ENCODE results near the gene LGMN.
"Not testable (repeated sequence)": the region's sequence is repeated elsewhere in the genome, so short reads cannot be mapped to it uniquely, and the experiment has no call there.

Gene LGMN

DNA sequence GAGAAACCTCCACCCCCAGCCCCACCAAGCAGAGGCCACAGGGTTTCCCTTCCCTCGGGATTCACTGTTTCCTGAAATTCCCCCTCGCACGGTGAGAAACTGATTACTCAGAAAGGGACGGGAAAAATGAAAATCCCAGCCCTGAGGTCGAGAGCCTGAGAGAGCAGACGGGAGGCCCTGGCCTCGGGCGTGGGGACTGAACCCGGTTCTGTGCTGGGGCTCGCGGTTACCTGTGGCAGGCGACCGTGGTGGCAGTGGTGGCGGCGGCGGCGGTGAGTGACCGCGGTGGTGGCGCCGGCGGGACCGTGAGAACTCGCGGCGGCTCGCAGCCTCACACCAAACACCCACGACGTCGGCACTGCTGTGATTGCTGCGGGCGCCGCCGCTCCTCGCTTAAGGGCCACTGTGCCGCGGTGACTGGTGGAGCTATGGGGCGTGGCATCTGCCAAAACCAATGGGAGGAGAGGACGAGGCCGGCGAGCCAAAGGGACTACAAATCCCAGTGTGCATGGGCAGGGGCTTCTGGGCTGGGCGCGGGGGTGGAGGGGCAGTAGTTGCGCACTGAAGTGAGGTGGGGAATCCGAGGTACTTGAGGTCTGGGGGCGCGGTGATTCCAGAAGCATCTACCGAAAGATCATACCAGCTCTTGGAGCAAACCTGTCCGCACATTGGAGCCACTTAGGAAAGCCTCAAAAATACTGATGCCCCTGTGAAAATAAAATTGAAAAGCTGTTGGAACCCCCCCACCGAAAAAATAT lies at the start of gene LGMN:
LGMN (minus strand) TSS at position 369 of the 758 bp plus-strand sequence. CDS start 15,841 bp downstream, outside the sequence.
- DNase-seq (ENCODE audit: low read depth): peak; percentile 35

DNA sequence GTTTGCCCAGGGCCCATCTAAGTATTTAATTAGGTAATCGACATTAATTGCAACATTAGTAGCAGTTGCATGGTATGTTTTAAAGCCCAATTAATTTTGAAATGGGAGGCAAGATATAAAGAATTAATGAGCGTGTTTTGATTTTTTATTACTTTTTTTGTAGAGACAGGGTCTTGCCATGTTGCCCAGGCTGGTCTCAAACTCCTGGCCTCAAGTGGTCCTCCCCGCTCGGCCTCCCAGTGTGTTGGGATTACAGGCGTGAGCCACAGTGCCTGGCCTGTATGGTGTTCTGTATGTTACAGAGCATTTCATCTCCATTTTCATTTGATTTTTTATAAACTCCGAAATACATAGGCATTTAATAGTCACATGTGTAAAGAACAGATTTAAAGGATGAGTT lies 46.5 kb upstream of the LGMN start:
- DNase-seq (ENCODE audit: low read depth): no peak

DNA sequence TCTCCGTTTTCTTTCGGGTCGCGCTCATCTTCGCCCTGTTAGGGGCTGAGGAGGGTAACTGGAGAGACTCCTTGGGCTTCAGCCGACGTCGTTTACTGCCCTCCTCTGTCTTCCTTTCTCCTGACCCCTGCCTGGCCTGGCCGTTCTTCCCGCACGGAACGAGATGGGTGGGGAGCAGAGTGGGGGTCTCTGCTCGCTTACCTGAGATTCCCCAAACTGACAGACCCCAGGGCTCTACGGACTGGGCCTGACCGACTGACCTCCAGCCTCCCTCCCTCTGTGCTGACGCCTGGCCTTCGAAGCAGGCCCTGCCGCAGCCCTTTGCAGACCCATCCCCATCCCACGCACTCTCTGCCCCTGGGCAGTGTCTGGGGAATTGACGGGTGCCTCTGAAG lies 46.1 kb upstream of the LGMN start:
- DNase-seq (ENCODE audit: low read depth): no peak

DNA sequence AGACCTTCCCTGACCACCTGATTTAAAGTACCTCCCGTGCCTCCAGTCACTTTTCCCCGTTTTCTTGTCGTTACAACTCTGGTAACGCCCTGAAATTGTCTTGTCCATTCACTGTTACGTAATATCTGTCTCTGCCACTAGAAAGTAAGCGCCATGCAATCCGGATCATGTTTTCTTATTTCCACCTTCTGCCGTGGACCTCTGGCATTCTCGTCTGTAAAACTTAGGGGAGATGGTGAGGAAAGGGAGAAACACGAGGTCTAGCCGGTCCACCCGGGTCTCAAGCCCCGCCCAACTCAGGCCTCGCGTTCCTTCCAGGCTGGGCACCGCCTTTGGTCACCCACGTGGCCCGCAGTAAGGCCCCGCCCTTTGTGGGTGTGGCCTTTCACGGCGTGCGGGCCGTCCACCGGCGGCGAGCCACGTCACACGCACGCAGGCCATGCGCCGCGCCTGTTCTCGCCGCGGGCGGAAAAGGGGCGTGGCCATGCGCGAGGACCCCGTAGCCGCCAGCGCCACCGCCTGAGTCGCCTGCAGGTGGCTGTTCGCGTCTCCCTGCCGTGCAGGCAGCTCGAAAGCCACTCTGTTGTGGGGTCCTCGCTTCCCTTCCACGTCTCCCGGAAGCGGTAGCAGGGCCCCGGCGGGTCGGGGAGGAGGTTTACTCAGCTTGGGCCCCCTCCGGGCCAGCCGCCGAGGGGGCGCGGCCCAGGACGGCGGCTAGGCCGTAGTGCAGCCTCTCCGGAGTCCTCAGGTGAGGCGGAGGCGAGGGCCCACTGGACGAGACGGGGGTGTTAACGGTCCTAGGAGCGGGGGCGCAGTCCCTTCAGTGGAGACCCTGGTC lies 45.5 kb upstream of the LGMN start, which contains the start of gene GOLGA5:
GOLGA5 (plus strand) TSS at position 597 of the 838 bp plus-strand sequence. CDS start 3,133 bp downstream, outside the sequence.
- DNase-seq (ENCODE audit: low read depth): peak; percentile 95

DNA sequence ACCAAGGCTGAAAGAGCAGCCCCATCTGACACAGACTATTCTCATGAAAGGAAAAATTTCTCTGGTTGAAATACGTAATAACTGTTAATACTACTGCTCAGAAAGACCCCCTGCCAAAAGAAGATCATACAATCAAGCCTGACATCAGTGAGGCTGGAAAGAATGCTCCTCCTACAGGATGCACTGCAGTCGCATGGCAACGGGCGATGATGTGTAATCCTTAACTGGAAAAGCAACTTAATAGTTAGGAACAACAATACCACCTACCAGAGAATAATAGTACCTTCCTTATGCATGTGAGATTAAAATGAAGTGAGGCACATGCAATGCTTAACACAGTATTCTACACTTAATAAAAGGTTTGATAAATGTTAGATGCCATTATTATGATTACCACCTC lies 44.5 kb upstream of the LGMN start:
- DNase-seq (ENCODE audit: low read depth): no peak

DNA sequence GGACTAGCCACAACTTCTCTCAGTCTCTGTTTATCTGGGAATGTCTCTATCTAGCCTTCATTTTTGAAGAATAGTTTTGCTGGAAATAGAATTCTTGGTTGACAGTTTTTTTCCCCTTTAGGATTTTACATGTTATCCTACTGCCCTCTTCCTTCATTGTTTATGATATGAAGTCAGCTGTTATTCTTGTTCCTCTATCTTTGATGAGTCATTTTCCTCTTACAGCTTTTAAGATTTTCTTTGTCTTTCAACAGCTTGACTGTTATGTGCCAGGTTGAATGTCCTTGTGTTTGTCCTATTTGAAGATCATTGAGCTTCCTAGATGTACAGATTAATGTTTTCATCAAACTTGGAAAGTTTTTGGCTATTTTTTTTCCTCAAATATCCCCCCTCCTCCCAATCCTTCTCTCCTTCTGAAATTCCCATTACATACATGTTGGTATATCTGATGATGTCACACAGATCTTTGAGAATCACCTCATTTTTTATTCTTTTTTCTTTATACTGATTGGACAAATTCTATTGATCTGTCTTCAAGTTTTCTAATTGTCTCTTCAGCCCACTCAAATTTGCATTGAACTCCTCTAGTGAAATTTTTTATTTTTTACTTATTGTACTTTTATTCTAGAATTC lies 41.1 kb upstream of the LGMN start:
- no peak for DNase-seq (ENCODE audit: low read depth)

DNA sequence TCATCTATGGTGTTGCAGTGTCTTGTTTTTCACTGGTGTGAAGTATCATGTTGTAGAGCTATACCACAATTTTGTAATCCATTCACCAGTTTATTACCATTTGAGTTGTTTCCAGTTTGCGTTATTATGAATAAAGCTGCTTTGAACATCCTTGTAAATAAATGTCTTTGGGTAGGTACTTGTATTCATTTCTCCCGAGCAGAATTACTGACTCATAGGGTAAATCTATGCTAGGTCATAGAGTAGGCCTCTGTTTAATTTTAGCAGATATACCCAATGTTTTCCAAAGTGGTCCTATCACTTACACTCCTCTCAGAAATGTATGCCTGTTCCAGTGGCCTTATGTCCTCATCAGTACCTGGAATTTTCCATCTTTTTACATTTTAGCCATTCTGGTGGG lies 39.1 kb upstream of the LGMN start:
- DNase-seq (ENCODE audit: low read depth): no peak

DNA sequence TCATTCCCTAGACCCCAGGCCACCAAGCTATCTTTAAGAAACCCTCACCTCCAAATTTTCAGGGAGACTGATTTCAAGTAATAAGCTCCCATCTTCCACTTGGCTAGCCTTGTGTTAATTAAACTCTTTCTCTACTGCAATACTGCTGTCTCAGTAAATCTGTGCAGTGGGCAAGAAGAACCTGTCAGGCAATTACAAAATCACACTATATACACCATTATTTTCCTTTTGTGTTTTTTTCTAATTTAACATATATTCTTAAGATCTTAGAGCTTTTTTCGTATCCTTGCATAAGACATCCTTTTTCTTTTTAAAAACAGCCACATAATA lies 38.0 kb upstream of the LGMN start:
- no peak for DNase-seq (ENCODE audit: low read depth)

DNA sequence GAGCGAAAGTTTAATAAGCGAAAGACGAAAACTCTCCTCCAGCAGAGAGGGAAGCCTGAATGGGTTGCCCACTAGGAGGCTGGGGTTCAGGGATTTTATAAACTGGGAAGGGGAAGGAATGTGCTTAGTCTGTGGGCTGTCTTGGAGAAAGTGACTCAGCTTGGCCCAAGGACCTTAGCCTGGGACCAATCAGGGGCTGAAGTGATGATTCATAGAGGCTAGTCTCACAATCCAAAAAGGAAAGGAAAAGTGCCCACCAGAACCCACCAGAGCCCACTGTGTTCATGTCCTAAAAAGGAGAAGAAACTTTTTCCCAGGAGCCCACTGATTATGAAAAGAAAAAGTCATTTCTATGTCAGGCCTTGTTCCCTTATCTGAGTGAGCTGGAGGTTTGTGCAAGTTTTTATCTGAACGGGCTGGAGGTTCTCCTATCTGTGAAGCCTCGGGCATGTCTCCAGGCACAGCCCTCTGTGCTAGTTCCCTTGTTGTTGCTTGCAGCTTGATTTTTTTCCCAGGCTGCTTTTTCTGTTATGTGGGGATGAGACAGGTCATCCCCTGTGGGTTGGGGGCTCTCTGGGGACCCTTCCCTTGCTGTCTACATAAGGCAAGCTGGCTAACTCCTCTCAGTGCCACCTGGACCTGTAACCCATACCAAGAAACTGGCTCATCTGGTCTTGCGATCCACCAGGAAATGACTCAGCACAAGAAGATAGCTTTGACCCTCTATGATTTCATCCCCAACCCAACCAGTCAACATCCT lies 37.4 kb upstream of the LGMN start:
- no peak for DNase-seq (ENCODE audit: low read depth)

DNA sequence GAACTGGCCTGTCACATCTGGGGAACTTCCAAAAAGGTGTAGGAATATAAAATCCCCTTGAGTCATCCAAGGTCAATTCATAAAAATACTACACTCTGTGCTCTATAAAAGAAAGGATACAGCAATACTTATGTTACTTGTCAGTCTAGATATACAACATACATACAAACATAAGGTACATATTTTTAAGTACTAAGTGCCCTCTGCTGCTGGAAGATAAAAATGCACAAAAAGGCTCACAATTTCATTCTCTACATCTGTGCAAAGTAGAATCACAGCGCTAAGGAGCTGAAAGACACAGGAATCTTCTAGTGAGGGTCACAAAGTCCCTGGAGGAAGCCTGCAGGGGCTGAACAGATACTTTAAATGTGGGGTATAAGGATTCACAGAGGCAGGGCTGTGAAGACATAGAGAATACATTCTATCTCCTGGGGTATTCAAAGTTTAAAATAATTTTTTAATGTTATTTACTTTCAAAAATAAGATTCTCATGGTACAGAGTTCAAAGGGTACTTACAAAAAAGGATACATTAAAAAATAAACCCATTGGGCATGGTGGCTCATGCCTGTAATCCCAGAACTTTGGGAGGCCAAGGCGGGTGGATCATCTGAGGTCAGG lies 35.5 kb upstream of the LGMN start:
- no peak for DNase-seq (ENCODE audit: low read depth)

DNA sequence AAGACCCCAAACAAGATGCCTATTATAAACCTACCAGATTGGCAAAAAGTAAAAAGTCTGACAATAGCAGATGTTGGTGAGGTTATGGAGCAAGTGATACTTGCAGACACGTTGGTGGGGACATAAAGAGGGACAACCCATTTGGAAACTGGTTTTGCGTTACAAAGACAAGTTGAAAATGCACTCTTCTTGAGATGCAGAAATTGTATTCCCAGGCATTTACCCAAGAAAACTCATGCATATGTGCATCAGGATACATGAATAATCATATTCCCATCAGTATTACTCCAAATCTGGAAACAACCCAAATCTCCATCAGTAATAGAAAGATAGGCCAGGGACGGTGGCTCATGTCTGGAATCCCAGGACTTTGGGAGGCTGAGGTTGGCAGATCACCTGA lies 32.9 kb upstream of the LGMN start:
- DNase-seq (ENCODE audit: low read depth): no peak

DNA sequence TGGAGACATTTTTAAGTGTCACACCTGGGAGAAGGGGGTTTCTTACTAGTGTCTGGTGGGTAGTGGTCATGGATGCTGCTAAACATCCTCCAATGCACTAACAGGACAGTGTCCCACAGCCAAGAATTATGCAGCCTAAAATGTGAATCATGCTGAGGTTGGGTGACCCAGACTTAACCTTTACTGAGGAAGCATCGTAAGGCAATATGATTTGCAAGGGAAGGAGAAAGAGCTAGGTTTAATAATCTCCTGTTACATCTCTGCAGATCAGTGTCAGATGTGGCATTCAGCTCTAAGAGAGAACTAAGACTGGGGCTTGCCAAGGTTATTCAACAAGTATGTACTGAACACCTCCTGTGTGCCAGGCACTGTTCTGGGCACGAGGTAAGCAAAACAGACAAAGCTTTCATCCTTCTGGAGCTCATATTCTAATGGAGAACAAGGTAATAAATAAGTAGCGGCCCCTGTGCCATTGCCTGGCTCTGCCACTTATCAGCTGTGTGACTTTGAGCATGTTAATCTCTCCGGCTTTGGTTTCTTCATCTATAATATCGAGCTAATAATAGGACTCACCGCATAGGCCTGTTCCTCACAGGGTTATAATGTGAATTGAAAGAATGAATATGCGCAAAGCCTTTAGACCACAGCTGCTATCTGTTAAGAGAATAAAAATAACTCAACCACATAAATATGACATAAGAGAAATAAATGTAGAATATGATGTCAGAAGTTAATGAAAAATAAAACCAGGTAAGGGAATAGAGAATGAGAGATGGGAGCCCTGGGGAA lies 32.2 kb upstream of the LGMN start:
- no peak for DNase-seq (ENCODE audit: low read depth)

DNA sequence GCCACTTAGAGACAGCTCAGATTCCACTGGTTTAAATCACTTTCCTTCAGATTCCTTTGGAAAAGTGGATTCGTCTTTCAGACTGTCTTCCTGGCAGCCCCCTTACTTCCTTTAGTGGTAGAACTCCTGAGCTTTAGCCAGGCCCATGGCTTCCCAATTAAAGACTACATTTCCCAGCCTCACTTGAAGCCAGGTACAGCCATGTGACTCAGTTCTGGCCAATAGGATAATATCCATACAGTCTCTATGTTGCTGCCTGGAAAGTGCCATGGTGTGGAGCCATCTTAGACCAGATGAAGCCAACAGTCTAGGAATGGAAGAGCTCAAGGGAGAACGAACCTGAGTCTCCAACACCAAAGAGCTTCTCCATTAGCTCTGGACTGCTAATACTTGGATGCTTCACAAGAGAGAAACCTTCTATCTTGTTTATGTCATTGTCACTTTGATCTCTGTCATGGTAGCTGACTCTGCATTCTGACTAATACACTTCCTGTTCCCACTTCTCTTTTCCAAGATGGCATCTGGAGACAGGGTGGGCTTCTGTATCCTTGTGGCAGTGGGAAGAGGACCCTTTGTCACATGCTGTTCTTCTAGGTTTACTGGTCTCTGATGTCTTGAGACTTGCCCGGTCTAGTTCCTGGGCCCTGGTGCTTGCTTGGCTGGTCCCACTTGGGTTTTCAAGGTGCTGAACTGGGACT lies 30.6 kb upstream of the LGMN start:
- not testable (repeated sequence) for DNase-seq (ENCODE audit: low read depth)

DNA sequence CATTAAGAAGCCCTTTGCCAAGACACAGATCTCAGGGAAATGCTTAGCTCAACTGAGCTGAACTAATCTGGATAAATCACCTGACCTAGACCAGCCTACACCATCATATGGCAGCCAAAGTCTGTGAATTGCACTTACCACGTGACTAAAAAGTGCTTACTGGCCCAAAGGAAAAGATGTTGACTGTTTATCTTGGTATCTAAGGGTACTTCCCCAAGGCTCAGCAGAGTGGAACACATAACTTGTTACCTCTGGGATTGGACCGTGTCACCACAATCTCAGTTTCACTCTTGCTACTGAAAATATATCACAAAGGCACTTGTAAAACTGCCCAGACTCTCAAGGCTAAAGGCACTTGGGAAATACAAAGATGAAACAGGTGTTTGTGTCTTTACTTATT lies 26.9 kb upstream of the LGMN start:
- DNase-seq (ENCODE audit: low read depth): not testable (repeated sequence)

DNA sequence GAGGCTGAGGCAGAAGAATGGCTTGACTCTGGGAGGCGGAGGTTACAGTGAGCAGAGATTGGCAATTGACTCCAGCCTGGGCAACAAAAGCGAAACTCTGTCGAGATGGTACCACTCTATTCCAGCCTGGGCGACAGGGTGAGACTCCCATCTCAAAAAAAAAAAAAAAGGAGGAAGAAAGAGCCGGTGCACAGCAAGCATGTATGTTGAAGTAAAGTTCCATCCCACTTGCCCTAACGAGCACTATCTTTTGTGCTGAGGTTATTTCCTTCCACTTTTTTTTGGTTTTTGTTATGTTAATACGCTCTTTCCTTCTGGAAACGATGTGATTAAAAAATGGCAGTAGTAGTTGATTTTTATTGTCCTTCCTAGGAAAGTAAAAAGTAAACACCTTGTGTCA lies 26.1 kb upstream of the LGMN start:
- DNase-seq (ENCODE audit: low read depth): no peak

DNA sequence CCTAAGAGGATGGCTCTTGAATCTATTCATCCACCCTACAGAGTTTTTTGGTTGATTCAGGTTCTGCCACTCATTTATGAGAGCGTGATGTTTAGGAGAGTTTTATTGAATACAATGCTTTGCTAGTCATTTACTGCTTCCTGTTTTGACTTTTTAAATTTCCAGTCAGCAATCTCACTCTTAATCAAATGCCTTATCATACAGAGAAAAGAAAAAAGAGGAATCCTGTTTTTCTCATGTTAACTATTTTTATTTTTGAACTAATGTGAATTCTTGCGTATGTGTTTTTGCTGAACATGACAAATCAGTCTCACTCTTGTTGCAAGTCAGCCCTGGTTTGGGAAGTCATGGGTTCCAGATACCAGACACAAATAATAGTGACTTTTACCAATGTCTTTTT lies 22.1 kb upstream of the LGMN start:
- no peak for DNase-seq (ENCODE audit: low read depth)

DNA sequence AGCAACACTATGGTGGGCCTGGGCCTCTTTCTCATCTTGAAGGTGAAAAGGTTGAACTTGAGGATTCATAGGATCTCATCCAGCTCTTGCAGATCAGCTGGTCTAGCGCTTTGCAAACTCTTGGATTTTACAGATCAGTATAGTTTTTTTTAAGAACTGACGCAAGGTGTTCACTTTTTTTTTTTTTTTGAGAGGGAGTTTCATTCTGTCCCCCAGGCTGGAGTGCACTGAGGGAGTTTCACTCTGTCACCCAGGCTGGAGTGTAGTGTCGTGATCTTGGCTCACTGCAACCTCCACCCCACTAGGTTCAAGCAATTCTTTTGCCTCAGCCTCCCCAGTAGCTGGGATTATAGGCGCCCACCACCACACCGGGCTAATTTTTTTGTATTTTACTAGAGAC lies 20.4 kb upstream of the LGMN start:
- DNase-seq (ENCODE audit: low read depth): no peak

DNA sequence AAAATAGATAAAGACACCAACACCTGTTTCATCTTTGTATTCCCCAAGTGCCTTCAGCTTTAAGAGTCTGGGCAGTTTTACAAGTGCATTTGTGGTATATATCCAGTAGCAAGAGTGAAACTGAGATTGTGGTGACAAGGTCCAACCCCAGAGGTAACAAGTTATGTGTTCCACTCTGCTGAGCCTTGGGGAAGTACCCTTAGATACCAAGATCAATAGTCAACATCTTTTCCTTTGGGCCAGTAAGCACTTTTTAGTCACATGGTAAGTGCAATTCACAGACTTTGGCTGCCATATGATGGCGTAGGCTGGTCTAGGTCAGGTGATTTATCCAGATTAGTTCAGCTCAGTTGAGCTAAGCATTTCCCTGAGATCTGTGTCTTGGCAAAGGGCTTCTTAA lies 19.8 kb upstream of the LGMN start:
- not testable (repeated sequence) for DNase-seq (ENCODE audit: low read depth)

DNA sequence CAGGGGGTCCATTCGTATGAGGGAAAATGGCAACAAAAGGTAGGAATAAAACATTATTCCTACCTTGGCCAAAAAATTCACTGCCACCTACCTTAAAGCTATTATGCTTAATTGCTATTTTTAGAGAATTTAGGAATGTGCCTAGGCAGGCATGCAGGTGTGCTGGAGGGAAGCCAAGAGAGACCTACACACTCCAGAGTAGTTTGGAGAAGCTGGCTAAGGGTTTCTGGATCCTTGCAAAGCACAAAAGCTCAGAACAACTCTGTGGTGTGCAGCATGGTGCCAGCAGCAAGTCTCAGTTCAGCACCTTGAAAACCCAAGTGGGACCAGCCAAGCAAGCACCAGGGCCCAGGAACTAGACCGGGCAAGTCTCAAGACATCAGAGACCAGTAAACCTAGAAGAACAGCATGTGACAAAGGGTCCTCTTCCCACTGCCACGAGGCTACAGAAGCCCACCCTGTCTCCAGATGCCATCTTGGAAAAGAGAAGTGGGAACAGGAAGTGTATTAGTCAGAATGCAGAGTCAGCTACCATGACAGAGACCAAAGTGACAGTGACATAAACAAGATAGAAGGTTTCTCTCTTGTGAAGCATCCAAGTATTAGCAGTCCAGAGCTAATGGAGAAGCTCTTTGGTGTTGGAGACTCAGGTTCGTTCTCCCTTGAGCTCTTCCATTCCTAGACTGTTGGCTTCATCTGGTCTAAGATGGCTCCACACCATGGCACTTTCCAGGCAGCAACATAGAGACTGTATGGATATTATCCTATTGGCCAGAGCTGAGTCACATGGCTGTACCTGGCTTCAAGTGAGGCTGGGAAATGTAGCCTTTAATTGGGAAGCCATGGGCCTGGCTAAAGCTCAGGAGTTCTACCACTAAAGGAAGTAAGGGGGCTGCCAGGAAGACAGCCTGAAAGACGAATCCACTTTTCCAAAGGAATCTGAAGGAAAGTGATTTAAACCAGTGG lies 15.5 kb upstream of the LGMN start:
- not testable (repeated sequence) for DNase-seq (ENCODE audit: low read depth)

Data from stimulated activated CD8-positive, alpha-beta memory T cell treated with anti-CD3 and anti-CD28 coated beads, Interleukin-15, amount 100 ng/mL, for 24 hours (primary cell).